Gastrocnemius medialis (tissue), 4 donors: ENCODE results near the gene EFCAB6. TPM values are rescaled to one million over a fixed set of nuclear protein-coding genes. Genes with fewer than 3 reads are reported as not detected.

Experiments used
- ATAC-seq, 2 donors: fragments of 150-250 bp; one replicate each; pipeline ENCODE4 v1.9.1; 2016
- DNase-seq, 2 donors: peaks; one replicate each; pipeline ENCODE4 v3.0.0-alpha.2; 2019
- H3K27ac ChIP-seq, 4 donors: fragments of 200-600 bp; sonication (generic); 1 replicate in 1 of 4; 2 replicates in 3 of 4; pipeline ENCODE4 v1.5.1; 2016 to 2018; ENCODE audit warnings: mild to moderate bottlenecking in 2 of 4, moderate library complexity in 1 of 4
- H3K27me3 ChIP-seq, 3 donors: fragments of 200-600 bp; sonication (generic) in 2 of 3; 1 replicate in 1 of 3; 2 replicates in 2 of 3; pipeline versions ENCODE4 v1.5.1 to v1.6.0; 2016 to 2019; ENCODE audit warnings: mild to moderate bottlenecking in 1 of 3, moderate library complexity in 1 of 3
- H3K36me3 ChIP-seq, 2 donors: fragments of 200-600 bp; sonication (generic) in 1 of 2; one replicate each; pipeline ENCODE4 v1.5.1; 2017 to 2018
- H3K4me1 ChIP-seq, 2 donors: fragments of 200-600 bp; sonication (generic) in 1 of 2; one replicate each; pipeline ENCODE4 v1.5.1; 2016 to 2017; ENCODE audit warnings: mild to moderate bottlenecking in 2 of 2
- H3K4me3 ChIP-seq, 4 donors: fragments of 200-600 bp; sonication (generic) in 3 of 4; 1 replicate in 1 of 4; 2 replicates in 3 of 4; pipeline ENCODE4 v1.5.1; 2016 to 2019; ENCODE audit warnings: mild to moderate bottlenecking in 2 of 4
- H3K9me3 ChIP-seq, 3 donors: fragments of 200-600 bp; sonication (generic) in 2 of 3; 1 replicate in 1 of 3; 2 replicates in 2 of 3; pipeline ENCODE4 v1.5.1; 2016 to 2019
- CTCF ChIP-seq, 5 experiments: fragments of 450-650 bp in 3 of 5; fragments of 200-600 bp in 2 of 5; sonication (generic) in 2 of 5; IDR thresholded peaks in 4 of 5; conservative IDR thresholded peaks in 1 of 5; 1 replicate in 4 of 5; 2 replicates in 1 of 5; pipeline ENCODE4 v1.5.1; 2016 to 2019; ENCODE audit warnings: antibody characterized with exemption in 5 of 5, mild to moderate bottlenecking in 3 of 5, moderate library complexity in 3 of 5
- POLR2A ChIP-seq, 2 donors: fragments of 450-650 bp; IDR thresholded peaks; one replicate each; pipeline ENCODE4 v1.6.1; 2017; ENCODE audit warnings: antibody characterized with exemption in 2 of 2, mild to moderate bottlenecking in 2 of 2, moderate library complexity in 2 of 2
- in situ Hi-C, 4 donors: fragments of 200-750 bp; cut with MboI; loops; one replicate each; pipeline versions ENCODE4 v1.15.0 to v1.8.0; 2017; ENCODE audit warnings: low sequenced_read_pairs in 4 of 4
- intact Hi-C: fragments of 100-400 bp; cut with DNase I; formaldehyde crosslinking; loops from one replicate; pipeline ENCODE4 v1.15.1; 2023; ENCODE audit warnings: low total_unique reads
- total RNA-seq, 4 donors: library from RNA; depleted of rRNA; stranded (reverse); fragments of >200 nt; gene quantifications; one replicate each; pipeline versions ENCODE4 v1.1.0 to v1.2.3, GENCODE V29; 2016

The EFCAB6 gene
- total RNA-seq, 4 donors from 2014 or later, result 0.07 to 4.4 (median 0.28) TPM

DNA sequence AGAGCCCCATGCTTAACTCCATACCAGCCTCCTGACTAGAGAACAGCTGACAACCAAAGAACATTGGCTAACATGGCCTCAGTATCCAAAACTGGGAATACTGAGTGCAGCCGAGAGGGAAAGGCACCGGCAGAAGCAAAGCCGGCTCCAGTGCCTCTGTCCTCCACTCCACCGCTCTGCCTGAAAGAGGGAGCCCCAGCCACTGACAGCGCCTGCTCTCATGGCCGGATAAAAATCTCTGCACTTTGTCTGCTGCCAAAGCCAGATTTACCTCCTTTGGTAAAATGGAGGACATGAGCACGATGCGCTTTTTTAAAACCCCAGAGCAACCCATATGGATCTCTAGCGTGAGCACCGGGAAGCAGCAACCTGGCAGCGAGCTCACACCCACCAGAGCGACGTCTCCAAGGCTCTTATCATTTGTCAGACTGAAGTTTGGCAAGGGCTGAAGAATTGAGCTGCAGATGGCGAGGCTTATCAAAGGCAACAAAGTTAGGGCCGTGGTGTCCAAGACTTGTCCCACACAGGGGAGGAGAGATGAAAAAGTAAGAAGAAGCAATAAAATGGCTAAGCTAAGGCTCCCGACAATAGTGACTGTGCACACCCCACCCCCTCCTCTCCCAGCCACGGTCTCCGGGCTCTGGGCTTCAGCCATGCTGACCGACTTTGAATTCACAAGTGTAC, 71.4 kb downstream of the EFCAB6 start:
- in situ Hi-C loops (no loop called here), intact Hi-C loops (no loop called here)
- ATAC-seq (no peak), DNase-seq (no peak)
- H3K4me3 ChIP-seq, result no peak overlapping the region
- no peaks in the 10 kb centered on the region for H3K36me3 ChIP-seq
- H3K27me3 ChIP-seq, result peaks cover 11 to 24% (median 16%) of the 10 kb centered on the region in 3 donors
- H3K27ac ChIP-seq, result no peak overlapping the region
- H3K4me1 ChIP-seq, result no peaks in the 10 kb centered on the region
- H3K9me3 ChIP-seq, result no peaks in the 10 kb centered on the region
- TF ChIP-seq CTCF (IDR thresholded peaks at IDR 0.05 in 4 of 5, conservative IDR thresholded peaks at IDR 0.05 in 1 of 5), result no peak
- TF ChIP-seq POLR2A (IDR thresholded peaks at IDR 0.05), result no peak

DNA sequence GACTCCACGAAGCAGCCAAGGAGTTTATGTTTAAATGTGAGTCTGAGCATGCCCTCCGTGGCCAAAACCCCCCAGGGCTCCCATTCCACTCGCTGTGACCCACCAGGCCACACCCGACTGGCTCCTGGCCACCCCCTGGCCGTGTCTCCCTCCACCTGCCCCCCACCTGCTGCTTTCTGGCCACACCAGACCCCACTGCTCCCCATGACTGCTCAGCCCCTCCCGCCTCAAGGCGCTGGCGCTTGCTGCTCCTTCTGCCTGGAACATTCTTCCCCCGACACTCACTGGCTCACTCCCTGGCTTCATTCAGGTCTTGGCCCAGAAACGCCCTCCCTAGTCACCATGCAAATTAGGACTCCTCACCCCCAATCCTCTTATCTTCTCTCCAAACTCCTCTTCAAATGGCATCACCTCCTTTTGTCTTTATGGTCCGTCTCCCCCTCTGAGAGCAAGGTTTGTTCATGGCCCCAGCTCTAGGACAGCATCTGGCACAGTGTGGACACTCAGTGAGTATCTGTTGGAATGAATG, 72.2 kb downstream of the EFCAB6 start:
- peaks cover 7 to 24% (median 16%) of the 10 kb centered on the region in 3 donors for H3K27me3 ChIP-seq
- DNase-seq, result no peak
- no peaks in the 10 kb centered on the region for H3K36me3 ChIP-seq
- no peaks in the 10 kb centered on the region for H3K9me3 ChIP-seq
- no peaks in the 10 kb centered on the region for H3K4me1 ChIP-seq
- in situ Hi-C loops, result no loop called here
- no peak overlapping the region for H3K27ac ChIP-seq
- ATAC-seq, result no peak
- intact Hi-C loops, result no loop called here
- TF ChIP-seq CTCF (IDR thresholded peaks at IDR 0.05 in 4 of 5, conservative IDR thresholded peaks at IDR 0.05 in 1 of 5) (no peak), POLR2A (IDR thresholded peaks at IDR 0.05) (no peak)
- no peak overlapping the region for H3K4me3 ChIP-seq

- DNase-seq (no peak), ATAC-seq (no peak)
- peaks cover 4 to 19% (median 10%) of the 10 kb centered on the region in 3 donors for H3K27me3 ChIP-seq
- no peaks in the 10 kb centered on the region for H3K36me3 ChIP-seq
- H3K4me1 ChIP-seq, result no peaks in the 10 kb centered on the region
- intact Hi-C loops, result no loop called here
- no peak overlapping the region for H3K4me3 ChIP-seq
- H3K9me3 ChIP-seq, result no peaks in the 10 kb centered on the region
- in situ Hi-C loops, result no loop called here
- no peak for TF ChIP-seq POLR2A (IDR thresholded peaks at IDR 0.05)
- no peak for TF ChIP-seq CTCF (IDR thresholded peaks at IDR 0.05 in 4 of 5, conservative IDR thresholded peaks at IDR 0.05 in 1 of 5)
- no peak overlapping the region for H3K27ac ChIP-seq
Observed at GRCh38 chr22:43737150-43737828, 74.8 kb downstream of the EFCAB6 start.

DNA sequence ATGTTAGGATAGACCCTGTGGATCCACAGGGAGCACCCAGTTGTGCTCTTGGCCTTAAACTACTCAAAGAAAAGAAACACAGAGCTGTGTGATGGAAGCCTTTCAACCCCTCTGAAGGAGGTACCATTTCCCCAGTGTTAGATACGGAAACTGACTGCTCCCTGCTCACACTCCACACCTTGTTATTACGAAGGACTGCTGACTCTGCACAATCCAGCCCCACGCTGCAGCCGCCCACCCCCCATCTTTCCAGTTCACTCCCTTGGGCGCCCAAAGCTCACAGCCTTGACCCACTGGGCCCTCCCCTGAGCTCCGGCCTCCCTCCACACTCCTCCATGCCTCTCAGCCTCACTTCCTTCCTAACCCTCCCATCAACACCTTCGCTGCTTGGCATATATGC, 75.5 kb downstream of the EFCAB6 start:
- Histone ChIP-seq H3K27me3 (peaks cover 3 to 15% (median 5%) of the 10 kb centered on the region in 3 donors), H3K27ac (no peak overlapping the region), H3K36me3 (no peaks in the 10 kb centered on the region), H3K9me3 (no peaks in the 10 kb centered on the region), H3K4me3 (no peak overlapping the region), H3K4me1 (no peaks in the 10 kb centered on the region)
- intact Hi-C loops (no loop called here), in situ Hi-C loops (no loop called here)
- TF ChIP-seq POLR2A (IDR thresholded peaks at IDR 0.05) (no peak), CTCF (IDR thresholded peaks at IDR 0.05 in 4 of 5, conservative IDR thresholded peaks at IDR 0.05 in 1 of 5) (no peak)
- ATAC-seq (no peak), DNase-seq (no peak)
